H1 (cell line): ENCODE results near the gene COL21A1. TPM values are rescaled to one million over a fixed set of nuclear protein-coding genes. Genes with fewer than 3 reads are reported as not detected.

Experiments used
- CTCF ChIA-PET: fragments of 300-600 bp; sonication (Branson Sonifier 250); formaldehyde crosslinking; loops from one replicate; lab custom pipeline; 2021; ENCODE audit not compliant: partially characterized antibody; lab: Charles Lee
- POLR2A ChIA-PET: fragments of 300-600 bp; sonication (Branson Sonifier 250); formaldehyde crosslinking; loops from one replicate; lab custom pipeline; 2021; ENCODE audit warnings: inconsistent platforms; ENCODE audit not compliant: partially characterized antibody; lab: Charles Lee
- DNase-seq, 2 experiments: peaks; one replicate each; pipeline versions ENCODE4 v3.0.0 to v3.0.0-alpha.2; 2010 to 2022; ENCODE audit warnings: low spot score in 2 of 2, low read depth in 1 of 2, mixed read lengths in 1 of 2
- FAIRE-seq: peaks from 2 replicates; lab custom pipeline; 2011; peaks lifted over from hg19 to GRCh38; lab: Jason Lieb, UNC
- H2AFZ ChIP-seq: 2 replicates; pipeline ENCODE4 v1.8.1; 2012; ENCODE audit warnings: low read length, inconsistent platforms
- H2AK5ac ChIP-seq: 2 replicates; pipeline ENCODE4 v1.6.1; 2013; ENCODE audit warnings: low read depth, low read length
- H2BK120ac ChIP-seq: replicated peaks from 2 replicates; pipeline ENCODE3; 2013; ENCODE audit warnings: low read depth, low read length, inconsistent platforms
- H2BK12ac ChIP-seq: 2 replicates; pipeline ENCODE4 v1.6.1; 2013; ENCODE audit warnings: low read depth, low read length
- H2BK15ac ChIP-seq: 2 replicates; pipeline ENCODE4 v1.6.1; 2013; ENCODE audit warnings: low read length
- H2BK20ac ChIP-seq: 2 replicates; pipeline ENCODE4 v1.6.1; 2013; ENCODE audit warnings: low read length
- H2BK5ac ChIP-seq: 2 replicates; pipeline ENCODE4 v1.6.1; 2013; ENCODE audit warnings: low read depth, low read length
- H3K14ac ChIP-seq: 2 replicates; pipeline ENCODE4 v1.6.1; 2013; ENCODE audit warnings: inconsistent platforms; ENCODE audit not compliant: insufficient read length
- H3K18ac ChIP-seq: 2 replicates; pipeline ENCODE4 v1.6.1; 2013; ENCODE audit warnings: low read length; ENCODE audit errors: extremely low read depth
- H3K23ac ChIP-seq: 2 replicates; pipeline ENCODE4 v1.6.1; 2013; ENCODE audit warnings: inconsistent platforms; ENCODE audit not compliant: insufficient read length
- H3K23me2 ChIP-seq: 2 replicates; pipeline ENCODE4 v1.6.1; 2013; ENCODE audit warnings: low read depth, low read length
- H3K27ac ChIP-seq: 2 replicates; pipeline ENCODE4 v1.6.1; 2011; ENCODE audit warnings: low read depth, low read length, inconsistent platforms
- H3K27me3 ChIP-seq, 4 experiments: replicated peaks in 1 of 4; 1 replicate in 1 of 4; 2 replicates in 3 of 4; pipeline versions ENCODE4 v1.6.1 to v1.8.1; 2011 to 2013; ENCODE audit warnings: low read length in 3 of 4, mild to moderate bottlenecking in 3 of 4, inconsistent platforms in 2 of 4, mixed read lengths in 2 of 4, moderate library complexity in 1 of 4; ENCODE audit not compliant: control insufficient read depth in 3 of 4, insufficient read depth in 3 of 4; ENCODE audit errors: extremely low read depth in 1 of 4
- H3K36me3 ChIP-seq, 4 experiments: 2 replicates each; pipeline versions ENCODE4 v1.6.1 to v1.8.1; 2011 to 2013; ENCODE audit warnings: mild to moderate bottlenecking in 4 of 4, low read length in 3 of 4, moderate library complexity in 2 of 4, control low read depth in 1 of 4, inconsistent platforms in 1 of 4; ENCODE audit not compliant: insufficient read depth in 4 of 4, control insufficient read depth in 2 of 4
- H3K4ac ChIP-seq: replicated peaks from 2 replicates; pipeline ENCODE3; 2013; ENCODE audit warnings: low read length, low read depth, mixed read lengths, inconsistent platforms; ENCODE audit not compliant: insufficient read length
- H3K4me1 ChIP-seq, 4 experiments: replicated peaks in 1 of 4; 1 replicate in 1 of 4; 2 replicates in 3 of 4; pipeline versions ENCODE4 v1.6.1 to v1.8.1; 2011 to 2013; ENCODE audit warnings: low read length in 3 of 4, inconsistent platforms in 2 of 4, mixed read lengths in 1 of 4; ENCODE audit not compliant: insufficient read depth in 4 of 4, control insufficient read depth in 3 of 4
- H3K4me2 ChIP-seq, 2 experiments: 2 replicates each; pipeline versions ENCODE4 v1.6.1 to v1.8.1; 2011 to 2013; ENCODE audit warnings: low read depth in 2 of 2, low read length in 2 of 2, control low read depth in 1 of 2, inconsistent platforms in 1 of 2, mild to moderate bottlenecking in 1 of 2; ENCODE audit not compliant: insufficient read depth in 1 of 2
- H3K4me3 ChIP-seq, 4 experiments: fragments of 200-600, 300-600 bp in 1 of 4; sonication (generic), shearing (Covaris generic), sonication (Bioruptor Twin) in 1 of 4; 2 replicates each; pipeline versions ENCODE4 v1.5.1 to v1.8.1; 2011 to 2016; ENCODE audit warnings: low read length in 4 of 4, low read depth in 3 of 4, control low read depth in 2 of 4, inconsistent platforms in 2 of 4, mild to moderate bottlenecking in 2 of 4, mixed read lengths in 1 of 4, moderate library complexity in 1 of 4; ENCODE audit not compliant: insufficient read depth in 2 of 4; ENCODE audit errors: extremely low read depth in 1 of 4
- H3K56ac ChIP-seq: replicated peaks from 2 replicates; pipeline ENCODE3; 2013; ENCODE audit warnings: low read depth, mild to moderate bottlenecking, mixed read lengths, low read length, inconsistent platforms; ENCODE audit not compliant: insufficient read length
- H3K79me1 ChIP-seq: 2 replicates; pipeline ENCODE4 v1.6.1; 2013; ENCODE audit warnings: low read depth, low read length, control low read depth
- H3K79me2 ChIP-seq, 2 experiments: 2 replicates each; pipeline versions ENCODE4 v1.6.1 to v1.8.1; 2012 to 2013; ENCODE audit warnings: low read length in 2 of 2, mild to moderate bottlenecking in 2 of 2, inconsistent platforms in 1 of 2; ENCODE audit not compliant: insufficient read depth in 2 of 2, control insufficient read depth in 1 of 2
- H3K9ac ChIP-seq, 4 experiments: replicated peaks in 1 of 4; 1 replicate in 1 of 4; 2 replicates in 3 of 4; pipeline versions ENCODE4 v1.6.1 to v1.8.1; 2011 to 2013; ENCODE audit warnings: low read depth in 3 of 4, low read length in 3 of 4, control low read depth in 2 of 4, mild to moderate bottlenecking in 2 of 4, moderate library complexity in 2 of 4, inconsistent platforms in 1 of 4; ENCODE audit errors: extremely low read depth in 1 of 4
- H3K9me3 ChIP-seq, 2 experiments: 2 replicates each; pipeline versions ENCODE4 v1.6.1 to v1.8.1; 2012 to 2013; ENCODE audit warnings: mild to moderate bottlenecking in 2 of 2, moderate library complexity in 2 of 2, control low read depth in 1 of 2, inconsistent platforms in 1 of 2, low read depth in 1 of 2, low read length in 1 of 2, mixed read lengths in 1 of 2; ENCODE audit not compliant: insufficient read depth in 2 of 2
- H4K20me1 ChIP-seq, 2 experiments: replicated peaks in 1 of 2; 2 replicates each; pipeline versions ENCODE3 to v1.8.1; 2011 to 2013; ENCODE audit warnings: inconsistent platforms in 2 of 2, low read length in 2 of 2, mild to moderate bottlenecking in 1 of 2; ENCODE audit not compliant: insufficient read depth in 2 of 2, control insufficient read depth in 1 of 2
- H4K5ac ChIP-seq: 2 replicates; pipeline ENCODE4 v1.6.1; 2013; ENCODE audit warnings: low read length, low read depth, mixed read lengths, inconsistent platforms; ENCODE audit not compliant: insufficient read length
- H4K8ac ChIP-seq: 2 replicates; pipeline ENCODE4 v1.8.0; 2013; ENCODE audit warnings: mild to moderate bottlenecking, moderate library complexity, low read length, inconsistent platforms; ENCODE audit not compliant: insufficient read depth; ENCODE audit errors: extremely low read depth
- H4K91ac ChIP-seq: replicated peaks from 2 replicates; pipeline ENCODE3; 2013; ENCODE audit warnings: low read length, mixed read lengths, inconsistent platforms; ENCODE audit not compliant: insufficient read length
- CBX8 ChIP-seq: fragments of 300-800, 300-1000 bp; sonication (generic); IDR thresholded peaks from 2 replicates; pipeline ENCODE4 v1.7.1; 2016; ENCODE audit warnings: low read depth, low read length, borderline replicate concordance
- CHD2 ChIP-seq: IDR thresholded peaks from 2 replicates; pipeline ENCODE4 v1.6.1; 2012; ENCODE audit warnings: low read length, improper control_type of control experiment
- CREB1 ChIP-seq: IDR thresholded peaks from 2 replicates; pipeline ENCODE4 v1.6.1; 2012; ENCODE audit warnings: inconsistent platforms
- FOSL1 ChIP-seq: IDR thresholded peaks from 2 replicates; pipeline ENCODE4 v1.6.1; 2011; ENCODE audit warnings: mild to moderate bottlenecking, low read depth, low read length, moderate library complexity; ENCODE audit not compliant: insufficient read depth
- GABPA ChIP-seq: IDR thresholded peaks from 2 replicates; pipeline ENCODE4 v1.6.1; 2011; ENCODE audit warnings: mild to moderate bottlenecking, low read length, moderate library complexity, borderline replicate concordance; ENCODE audit not compliant: insufficient read depth
- RXRA ChIP-seq: IDR thresholded peaks from 2 replicates; pipeline ENCODE4 v1.6.1; 2011; ENCODE audit warnings: low read depth, mild to moderate bottlenecking, low read length, moderate library complexity; ENCODE audit not compliant: insufficient read depth
- SAP30 ChIP-seq: fragments of 300-600 bp; sonication (generic); IDR thresholded peaks from 2 replicates; pipeline ENCODE4 v1.7.1; 2012; ENCODE audit warnings: low read length, moderate library complexity, mild to moderate bottlenecking, inconsistent platforms; ENCODE audit not compliant: insufficient read depth, insufficient replicate concordance
- SIN3A ChIP-seq, 2 experiments: IDR thresholded peaks in 1 of 2; conservative IDR thresholded peaks in 1 of 2; 2 replicates each; pipeline ENCODE4 v1.6.1; 2011 to 2012; ENCODE audit warnings: low read length in 2 of 2, improper control_type of control experiment in 1 of 2, low read depth in 1 of 2, mild to moderate bottlenecking in 1 of 2
- SP1 ChIP-seq: IDR thresholded peaks from 2 replicates; pipeline ENCODE4 v1.6.1; 2011; ENCODE audit warnings: low read depth, low read length
- TAF1 ChIP-seq: IDR thresholded peaks from 2 replicates; pipeline ENCODE4 v1.6.1; 2011; ENCODE audit warnings: mild to moderate bottlenecking, low read depth, low read length
- polyA plus RNA-seq, 7 experiments: library from polyadenylated mRNA; depleted of rRNA in 3 of 7; stranded (reverse) in 5 of 7; unstranded in 2 of 7; fragments of >200 nt in 5 of 7; fragments of 200-250 nt in 2 of 7; gene quantifications; 1 replicate in 5 of 7; 2 replicates in 1 of 7; 4 replicates in 1 of 7; pipeline versions ENCODE4 v1.2.1 to v1.2.3, GENCODE V29; 2011 to 2013; ENCODE audit warnings: missing spikeins in 2 of 7, mixed read lengths in 2 of 7
- total RNA-seq: library from RNA; stranded (reverse); fragmentation: NEBNext Ultra II Directional; extraction: Animal tissue kit (Norgen Biotek cat#: 25700); gene quantifications from 2 replicates; pipeline ENCODE4 v1.2.1, GENCODE V29; 2021
- TF ChIP-seq, protein P1 (sequence below): IDR thresholded peaks from 2 replicates; pipeline ENCODE4 v1.6.1; 2011; ENCODE audit warnings: low read depth, mild to moderate bottlenecking, low read length; ENCODE audit not compliant: insufficient read depth
- TF ChIP-seq, protein P2 (sequence below): IDR thresholded peaks from 2 replicates; pipeline ENCODE4 v1.6.1; 2011; ENCODE audit warnings: low read length, improper control_type of control experiment

The COL21A1 gene
- total and polyA plus RNA-seq, 2 of the 8 experiments (the other 6 are each of a cell fraction or from before 2014, with no cell fraction given): 1.6 to 3.4 TPM

GRCh38 chr6:56087421-56087820 lies 160.0 kb downstream of the COL21A1 start:
- Histone ChIP-seq H3K18ac (no peak overlapping the region), H4K5ac (no peak overlapping the region), H2AFZ (no peak overlapping the region), H3K4me2 (no peak overlapping the region), H3K4me1 (peaks cover 0 to 4% (median 0%) of the 10 kb centered on the region in 4 experiments; a peak in 2 of 7 replicates), H3K4ac (no peak overlapping the region), H2BK15ac (no peak overlapping the region), H3K36me3 (no peaks in the 10 kb centered on the region), H2BK5ac (no peak overlapping the region), H3K23ac (no peak overlapping the region), H4K20me1 (no peaks in the 10 kb centered on the region), H2BK120ac (no peak overlapping the region), H3K23me2 (no peaks in the 10 kb centered on the region), H3K27me3 (no peaks in the 10 kb centered on the region), H3K79me1 (no peaks in the 10 kb centered on the region), H4K91ac (no peak overlapping the region), H2BK20ac (no peak overlapping the region), H3K4me3 (no peak overlapping the region), H3K9ac (no peak overlapping the region), H3K9me3 (no peaks in the 10 kb centered on the region), H3K79me2 (no peaks in the 10 kb centered on the region), H4K8ac (no peak overlapping the region), H3K14ac (no peak overlapping the region), H3K27ac (no peak overlapping the region), H2AK5ac (no peak overlapping the region), H2BK12ac (no peak overlapping the region), H3K56ac (no peak overlapping the region)
- DNase-seq: no peak
- no peak for FAIRE-seq
- CTCF ChIA-PET: interaction anchor here (0.9 kb wide), 1 partner anchor 34 kb away, joined by 4 read pairs; no protein-coding TSS in a partner anchor
- POLR2A ChIA-PET: no interaction called here
- no peak for TF ChIP-seq RXRA
- no peak for TF ChIP-seq TAF1
- TF ChIP-seq SIN3A (conservative IDR thresholded peaks at IDR 0.05 in 1 of 2, IDR thresholded peaks at IDR 0.05 in 1 of 2; ENCODE audit: low read depth in 1 of 2, low read length in 2 of 2): no peak
- TF ChIP-seq CBX8: no peak
- TF ChIP-seq SP1: no peak
- TF ChIP-seq GABPA: no peak
- TF ChIP-seq, protein P1, sequence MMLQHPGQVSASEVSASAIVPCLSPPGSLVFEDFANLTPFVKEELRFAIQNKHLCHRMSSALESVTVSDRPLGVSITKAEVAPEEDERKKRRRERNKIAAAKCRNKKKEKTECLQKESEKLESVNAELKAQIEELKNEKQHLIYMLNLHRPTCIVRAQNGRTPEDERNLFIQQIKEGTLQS: no peak
- TF ChIP-seq, protein P2, sequence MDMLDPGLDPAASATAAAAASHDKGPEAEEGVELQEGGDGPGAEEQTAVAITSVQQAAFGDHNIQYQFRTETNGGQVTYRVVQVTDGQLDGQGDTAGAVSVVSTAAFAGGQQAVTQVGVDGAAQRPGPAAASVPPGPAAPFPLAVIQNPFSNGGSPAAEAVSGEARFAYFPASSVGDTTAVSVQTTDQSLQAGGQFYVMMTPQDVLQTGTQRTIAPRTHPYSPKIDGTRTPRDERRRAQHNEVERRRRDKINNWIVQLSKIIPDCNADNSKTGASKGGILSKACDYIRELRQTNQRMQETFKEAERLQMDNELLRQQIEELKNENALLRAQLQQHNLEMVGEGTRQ: no peak
- TF ChIP-seq CHD2: no peak
- TF ChIP-seq CREB1: no peak
- no peak for TF ChIP-seq FOSL1
- no peak for TF ChIP-seq SAP30
